Ovary (tissue), 9 donors: ENCODE data around the gene MVD. TPM values are rescaled to one million over a fixed set of nuclear protein-coding genes. Genes with fewer than 3 reads are reported as not detected.

Experiments used
- DNase-seq, 5 donors: peaks; one replicate each; pipeline ENCODE4 v3.0.0-alpha.2; 2019 to 2020
- H3K27ac ChIP-seq, 2 donors: fragments of 200-600 bp; one replicate each; pipeline versions ENCODE4 v1.5.1 to v1.8.0; 2019 to 2022
- H3K27me3 ChIP-seq: fragments of 200-600 bp; one replicate; pipeline ENCODE4 v1.8.0; 2022
- H3K36me3 ChIP-seq: fragments of 200-600 bp; sonication (generic); one replicate; pipeline ENCODE4 v1.5.1; 2019
- H3K4me1 ChIP-seq: one replicate; pipeline ENCODE4 v1.8.1; 2013; ENCODE audit warnings: mild to moderate bottlenecking, moderate library complexity; ENCODE audit not compliant: insufficient read depth
- H3K4me3 ChIP-seq: fragments of 200-600 bp; sonication (generic); one replicate; pipeline ENCODE4 v1.5.1; 2017
- H3K9me3 ChIP-seq, 2 donors: fragments of 200-600 bp in 1 of 2; sonication (generic) in 1 of 2; one replicate each; pipeline versions ENCODE4 v1.5.1 to v1.8.1; 2013 to 2019; ENCODE audit warnings: mild to moderate bottlenecking in 1 of 2, moderate library complexity in 1 of 2
- CTCF ChIP-seq, 3 donors: fragments of 450-650 bp in 2 of 3; fragments of 200-600 bp in 1 of 3; IDR thresholded peaks; one replicate each; pipeline versions ENCODE4 v1.5.1 to v1.8.0; 2016 to 2022; ENCODE audit warnings: antibody characterized with exemption in 3 of 3, mild to moderate bottlenecking in 1 of 3
- EP300 ChIP-seq: sonication (generic); formaldehyde crosslinking; IDR thresholded peaks from one replicate; pipeline ENCODE4 v1.6.1; 2017; ENCODE audit warnings: antibody characterized with exemption
- POLR2A ChIP-seq: fragments of 450-650 bp; IDR thresholded peaks from one replicate; pipeline ENCODE4 v1.6.1; 2017; ENCODE audit warnings: antibody characterized with exemption, mild to moderate bottlenecking, moderate library complexity
- WGBS, 3 donors: extraction: QIAGEN DNeasy Blood & Tissue Kit in 1 of 3; methylation state at CpG; one replicate each; pipeline versions ENCODE4 v1.1.5 to v1.1.7; 2013 to 2017; 5-methylcytosine and 5-hydroxymethylcytosine counted together
- intact Hi-C, 4 donors: fragments of 100-400 bp; cut with DNase I; formaldehyde crosslinking; loops; one replicate each; pipeline versions ENCODE4 v1.11.0 to v1.15.1; 2022 to 2023
- polyA plus RNA-seq, 2 donors: library from polyadenylated mRNA; stranded (reverse); fragments of 200-250 nt in 1 of 2; fragments of 350-450 nt in 1 of 2; fragmentation: Illumina TruSeq in 1 of 2; extraction: RNeasy Lipid Tissue Mini Kit (QIAGEN cat#74804) in 1 of 2; gene quantifications; one replicate each; pipeline ENCODE4 v1.2.3, GENCODE V29; 2013 to 2014
- total RNA-seq, 7 donors: library from RNA; depleted of rRNA in 2 of 7; stranded (reverse); fragments of >200 nt in 2 of 7; fragmentation: NEBNext Ultra II Directional in 3 of 7; extraction: Animal tissue kit (Norgen Biotek cat#: 25700) in 3 of 7; gene quantifications; one replicate each; pipeline versions ENCODE4 v1.1.0 to v1.2.4, GENCODE V29; 2016 to 2023
- donor health status: DM: no; HTN: no; CAD: no; lungs with moderate emphysema.
- donor health status: DM: no; HTN: no; CAD: no.
- donor health status: Bipolar disorder and iron deficiency.
- donor health status: DM: yes; HTN: yes; CAD: no.
- donor health status: DM: no; HTN: no; CAD: no.
- donor health status: DM: yes; HTN: yes; CAD: no.

Gene MVD
- total and polyA plus RNA-seq, 9 donors: 9.1 to 135 (median 20.9) TPM

DNA sequence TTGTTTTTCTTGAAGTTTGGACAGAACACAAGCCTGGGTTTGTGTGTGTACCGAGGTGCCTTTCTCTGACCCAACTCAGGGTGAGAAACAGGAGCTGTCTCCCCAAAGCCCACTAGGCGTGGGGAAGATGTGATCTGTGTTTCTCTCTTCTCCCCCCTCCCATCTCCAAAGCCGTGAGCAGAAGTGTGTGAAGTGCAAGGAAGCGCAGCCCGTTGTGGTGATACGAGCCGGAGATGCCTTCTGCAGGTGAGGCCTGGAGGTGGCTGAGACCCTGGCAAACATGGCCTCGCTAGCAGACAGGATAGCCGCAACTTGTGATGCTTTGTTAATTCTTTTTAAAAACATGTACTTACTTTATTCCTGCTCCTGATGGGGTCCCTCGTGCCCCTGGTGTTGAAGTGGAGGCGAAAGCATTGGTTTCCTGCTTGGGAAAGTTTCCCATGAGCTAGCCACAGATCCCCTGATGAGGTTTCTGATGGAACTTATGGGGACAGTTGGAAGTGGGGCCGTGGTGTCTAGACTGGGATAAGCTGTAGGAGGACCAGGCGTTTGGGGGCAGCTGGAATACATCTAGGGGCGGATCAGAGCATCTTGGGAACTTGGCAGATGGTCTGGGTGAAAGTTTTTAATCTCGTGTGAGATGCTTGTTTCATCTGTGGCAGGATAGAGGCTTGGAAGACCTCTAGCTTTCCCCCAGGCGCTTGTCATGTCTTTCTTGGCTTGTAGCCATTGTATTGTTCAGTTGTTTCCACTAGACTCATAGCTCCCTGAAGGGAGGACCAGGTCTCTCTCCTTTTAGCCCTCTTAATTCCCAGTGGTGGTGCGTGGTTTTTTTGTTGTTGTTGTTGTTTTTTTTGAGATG is 44.3 kb upstream of the MVD start:
- Histone ChIP-seq H3K27me3 (no peaks in the 10 kb centered on the region), H3K4me3 (peak overlapping the region; percentile 98), H3K4me1 (peaks cover 5% of the 10 kb centered on the region), H3K9me3 (no peaks in the 10 kb centered on the region), H3K27ac (no peak overlapping the region), H3K36me3 (no peaks in the 10 kb centered on the region)
- intact Hi-C loops: no loop called here
- DNase-seq: no peak
- 23 to 28% (median 26%) methylated on average over 17 of the region's 17 CpGs for WGBS, 3 donors
- TF ChIP-seq POLR2A (no peak), EP300 (no peak), CTCF (IDR thresholded peaks at IDR 0.05) (no peak)

DNA sequence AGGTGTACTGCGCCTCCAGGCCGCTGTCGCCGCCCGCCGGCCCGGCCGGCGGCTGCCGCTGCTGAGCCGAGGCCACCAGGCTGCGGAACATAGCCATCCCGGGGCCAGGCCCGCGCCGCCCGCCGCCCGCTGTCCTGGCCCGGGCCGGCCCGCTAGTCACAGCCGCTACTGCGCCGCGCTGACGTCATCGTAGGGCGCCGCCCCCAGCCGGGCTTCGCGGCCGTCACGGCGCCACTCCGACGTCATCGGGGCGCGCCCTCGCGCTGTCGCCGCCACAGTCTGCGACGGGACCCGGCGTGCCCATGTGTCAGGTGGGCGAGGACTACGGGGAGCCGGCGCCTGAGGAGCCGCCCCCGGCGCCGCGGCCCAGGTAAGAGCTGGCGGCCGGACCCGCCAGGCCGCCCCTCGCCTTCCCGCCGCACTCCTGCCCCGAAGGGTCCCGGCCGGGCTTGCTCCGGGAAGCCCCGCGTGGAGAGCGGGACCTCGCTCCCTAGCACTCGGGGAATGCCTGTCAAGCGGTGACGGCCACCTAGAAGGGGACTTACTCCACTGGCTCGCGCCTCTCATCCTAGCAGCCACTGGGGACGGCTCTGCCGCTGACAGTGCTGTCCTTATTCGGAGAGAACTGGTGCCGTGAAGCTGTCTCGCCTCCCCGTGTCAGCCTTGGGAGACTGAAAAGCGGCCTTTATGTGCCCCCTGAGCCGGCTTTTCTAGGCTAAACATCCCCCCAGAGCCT is 43.5 kb upstream of the MVD start, which contains the start of the genes CTU2 and RNF166:
Gene CTU2, plus strand, starts transcription at position 275 of the 736 bp plus-strand sequence. Its CDS starts 28 bp downstream, at position 303.
Gene RNF166, minus strand, starts transcription at position 180 of the 736 bp plus-strand sequence. Its CDS starts 83 bp downstream, at position 97.
- Histone ChIP-seq H3K4me3 (peak within 1 kb of the TSS; percentile 98), H3K9me3 (no peaks in the 10 kb centered on the region), H3K27me3 (no peaks in the 10 kb centered on the region), H3K4me1 (peaks cover 5% of the 10 kb centered on the region), H3K27ac (peak within 1 kb of the TSS; percentile 71 to 72), H3K36me3 (no peaks in the 10 kb centered on the region)
- DNase-seq: peak; percentile 85 to 94 (median 92)
- TF ChIP-seq EP300: no peak
- peak in 2 of 3 donors; percentile 13 to 35 for TF ChIP-seq CTCF (IDR thresholded peaks at IDR 0.05)
- TF ChIP-seq POLR2A: peak; percentile 86
- intact Hi-C loops: no loop called here
- WGBS, 3 donors: 0 to 1% (median 1%) methylated on average over 51 to 86 of the region's 86 CpGs

GRCh38 chr16:88705801-88706228 is 42.9 kb upstream of the MVD start:
- peak overlapping the region; percentile 98 for H3K4me3 ChIP-seq
- no peaks in the 10 kb centered on the region for H3K27me3 ChIP-seq
- H3K36me3 ChIP-seq: no peaks in the 10 kb centered on the region
- peaks cover 8% of the 10 kb centered on the region for H3K4me1 ChIP-seq
- no peak for TF ChIP-seq CTCF (IDR thresholded peaks at IDR 0.05)
- no peak for TF ChIP-seq POLR2A
- no peak for TF ChIP-seq EP300
- DNase-seq: no peak
- intact Hi-C loops: no loop called here
- WGBS, 3 donors: 0% methylated on average over 20 to 57 of the region's 57 CpGs
- no peaks in the 10 kb centered on the region for H3K9me3 ChIP-seq
- peak overlapping the region; percentile 71 to 72 for H3K27ac ChIP-seq

GRCh38 chr16:88705076-88705684 is 42.3 kb upstream of the MVD start:
- intact Hi-C loops: no loop called here
- H3K27ac ChIP-seq: peak overlapping the region; percentile 41 to 72

More at GRCh38 chr16:88705076-88705684, 42.3 kb upstream of the MVD start:
- Histone ChIP-seq H3K36me3 (no peaks in the 10 kb centered on the region), H3K9me3 (no peaks in the 10 kb centered on the region), H3K27me3 (no peaks in the 10 kb centered on the region), H3K4me1 (peaks cover 8% of the 10 kb centered on the region), H3K4me3 (peak overlapping the region; percentile 98)
- no peak for DNase-seq
- TF ChIP-seq CTCF (IDR thresholded peaks at IDR 0.05) (no peak), POLR2A (peak; percentile 11)
- 27 to 40% (median 35%) methylated on average over 9 of the region's 9 CpGs for WGBS, 3 donors
